GM12878 (cell line): Measurements from ENCODE around the gene MAX. TPM values are rescaled to one million over a fixed set of nuclear protein-coding genes. Genes with fewer than 3 reads are reported as not detected.

ENCODE experiments used
- CUX1 ChIP-seq: IDR thresholded peaks from 2 replicates; pipeline ENCODE4 v1.6.1; 2012; ENCODE audit warnings: improper control_type of control experiment, low read depth, low read length; ENCODE audit not compliant: insufficient replicate concordance
- ZBTB40 ChIP-seq: fragments of 450-650 bp; IDR thresholded peaks from 2 replicates; pipeline ENCODE4 v1.6.1; 2016; ENCODE audit warnings: mild to moderate bottlenecking, moderate library complexity, borderline replicate concordance
- polyA plus RNA-seq, 11 experiments: library from polyadenylated mRNA; depleted of rRNA in 4 of 11; unstranded in 6 of 11; stranded (reverse) in 5 of 11; fragments of >200 nt; fragmentation: Nextera tagmentation in 4 of 11; fragmentation: Illumina TruSeq in 1 of 11; extraction: Ambion mirVana in 4 of 11; extraction: Trizol in 1 of 11; gene quantifications; 1 replicate in 1 of 11; 2 replicates in 10 of 11; pipeline versions ENCODE4 v1.2.1 to v1.2.3, GENCODE V29; 2011 to 2016; ENCODE audit warnings: inconsistent platforms in 2 of 11, missing spikeins in 2 of 11, low read depth in 1 of 11
- total RNA-seq, 4 experiments: library from RNA; depleted of rRNA in 3 of 4; stranded (reverse); fragments of >200 nt in 3 of 4; fragmentation: Illumina TruSeq in 1 of 4; extraction: Trizol in 1 of 4; gene quantifications; 2 replicates each; pipeline versions ENCODE4 v1.2.1 to v1.2.3, GENCODE V29; 2013 to 2021

MAX gene
- total and polyA plus RNA-seq, 10 of the 15 experiments (the other 5 are each of a cell fraction or from before 2014, with no cell fraction given): 21.5 to 122 (median 67.5) TPM

DNA sequence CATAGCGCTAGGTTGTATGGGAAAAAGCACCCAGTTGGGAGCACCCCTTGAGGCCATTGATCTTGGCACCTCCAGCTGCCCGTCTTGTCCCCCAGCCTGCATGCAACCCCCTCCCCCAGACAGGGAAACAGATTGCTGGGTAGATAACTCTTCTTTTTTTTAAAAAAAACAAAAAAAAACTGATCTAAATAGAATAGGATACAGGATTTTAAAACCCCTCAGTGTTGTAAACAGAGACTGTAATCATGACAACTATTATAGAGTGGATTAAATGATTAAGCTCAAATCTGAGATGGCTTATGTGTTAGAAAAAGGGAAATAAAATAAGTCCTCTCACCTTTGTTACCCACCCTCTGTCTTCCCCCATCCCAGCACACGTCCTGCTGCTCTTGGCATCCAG, 48.9 kb downstream of the MAX start (continued):
- no peak for TF ChIP-seq ZBTB40
- TF ChIP-seq CUX1: no peak
